Smooth muscle cell (in vitro differentiated cells): ENCODE data around the gene GFER. TPM values are rescaled to one million over a fixed set of nuclear protein-coding genes. Genes with fewer than 3 reads are reported as not detected.

Experiments used
- DNase-seq: peaks from one replicate; lab custom pipeline; 2025; ENCODE audit not compliant: unreplicated experiment; lab: John Stamatoyannopoulos, UW
- H2AFZ ChIP-seq: fragments of 200-600 bp; sonication (generic); 2 replicates; pipeline ENCODE4 v1.6.0; 2016; ENCODE audit warnings: antibody characterized with exemption, low read depth, mild to moderate bottlenecking
- H3F3A ChIP-seq: fragments of 200-600 bp; sonication (generic); 2 replicates; pipeline ENCODE4 v1.6.0; 2017; ENCODE audit warnings: antibody characterized with exemption, low read depth
- H3K27ac ChIP-seq: fragments of 200-600 bp; sonication (generic); 2 replicates; pipeline ENCODE4 v1.5.1; 2016; ENCODE audit warnings: low read depth, mild to moderate bottlenecking
- H3K27me3 ChIP-seq: fragments of 200-600 bp; sonication (generic); 2 replicates; pipeline ENCODE4 v1.6.1; 2016; ENCODE audit warnings: low read depth, mild to moderate bottlenecking
- H3K36me3 ChIP-seq: fragments of 200-600 bp; sonication (generic); 2 replicates; pipeline ENCODE4 v1.5.1; 2016; ENCODE audit warnings: low read depth
- H3K4me1 ChIP-seq: fragments of 200-600 bp; sonication (generic); 2 replicates; pipeline ENCODE4 v1.5.1; 2016; ENCODE audit warnings: low read depth
- H3K4me2 ChIP-seq: fragments of 200-600 bp; sonication (generic); 2 replicates; pipeline ENCODE4 v1.6.0; 2016; ENCODE audit warnings: mild to moderate bottlenecking
- H3K4me3 ChIP-seq: fragments of 200-600 bp; sonication (generic); 2 replicates; pipeline ENCODE4 v1.5.1; 2016; ENCODE audit warnings: mild to moderate bottlenecking
- H3K79me2 ChIP-seq: fragments of 200-600 bp; sonication (generic); 2 replicates; pipeline ENCODE4 v1.6.0; 2016; ENCODE audit warnings: low read depth, mild to moderate bottlenecking
- H3K9ac ChIP-seq: fragments of 200-600 bp; sonication (generic); 2 replicates; pipeline ENCODE4 v1.6.0; 2016; ENCODE audit warnings: low read depth
- H3K9me3 ChIP-seq: fragments of 200-600 bp; sonication (generic); replicated peaks from 2 replicates; pipeline ENCODE4 v1.5.1; 2016; ENCODE audit warnings: low read depth
- H4K20me1 ChIP-seq: fragments of 200-600 bp; sonication (generic); 2 replicates; pipeline ENCODE4 v1.6.0; 2016; ENCODE audit warnings: low read depth
- CTCF ChIP-seq: fragments of 200-600 bp; sonication (generic); IDR thresholded peaks from 2 replicates; pipeline ENCODE4 v1.5.1; 2017; ENCODE audit warnings: borderline replicate concordance, mild to moderate bottlenecking, antibody characterized with exemption; ENCODE audit not compliant: insufficient read depth, poor library complexity, severe bottlenecking
- WGBS: methylation state at CpG from one replicate; pipeline ENCODE4 v1.1.7; 2016; ENCODE audit warnings: low lambda C conversion rate; 5-methylcytosine and 5-hydroxymethylcytosine counted together
- polyA plus RNA-seq: library from polyadenylated mRNA; unstranded; fragments of >200 nt; fragmentation: Nextera tagmentation; extraction: Ambion mirVana; gene quantifications from 2 replicates; pipeline ENCODE4 v1.2.1, GENCODE V29; 2016
- total RNA-seq: library from RNA; depleted of rRNA; stranded (reverse); fragments of >200 nt; gene quantifications from 2 replicates; pipeline ENCODE4 v1.2.3, GENCODE V29; 2014

GFER gene
- total and polyA plus RNA-seq, 2 experiments from 2014 or later = 15.1 to 41.2 TPM

DNA sequence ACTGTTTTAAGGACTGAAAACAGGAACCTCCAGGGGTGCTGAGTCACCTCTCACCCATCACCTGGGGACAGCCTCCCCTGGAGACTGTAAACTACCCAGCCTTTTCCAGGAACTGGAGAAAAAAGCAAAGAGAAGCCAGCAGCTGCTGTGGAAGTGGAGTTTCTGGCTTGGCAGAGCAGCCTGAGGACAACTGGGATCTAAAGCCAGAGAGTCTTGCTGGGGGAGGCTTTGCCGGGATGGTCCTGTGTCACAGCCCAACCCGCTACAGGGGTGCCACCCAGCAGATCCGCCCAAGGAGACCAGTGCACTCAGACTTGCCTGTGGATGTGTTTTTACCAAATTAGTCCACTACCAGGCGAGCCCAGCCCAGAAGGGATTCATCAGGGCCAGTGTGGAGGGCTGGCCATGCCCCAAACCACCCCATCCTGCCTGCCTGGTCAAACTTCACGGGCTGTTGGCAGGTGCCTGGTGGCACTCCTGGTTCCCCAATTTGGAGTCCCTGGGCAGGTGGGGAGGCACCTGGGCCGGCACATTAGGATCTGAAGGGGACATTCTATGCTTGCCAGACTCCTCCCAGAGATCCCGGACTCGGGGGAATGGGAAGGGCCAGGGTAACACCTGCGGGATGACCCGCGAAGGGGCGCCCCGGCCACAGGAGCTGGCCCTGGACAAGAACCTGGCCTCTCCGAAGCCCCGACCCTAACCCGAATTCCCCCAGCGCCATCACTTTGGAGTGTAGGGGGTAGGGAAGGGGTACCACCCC is 41.8 kb upstream of the GFER start:
- Histone ChIP-seq H3K79me2 (no peaks in the 10 kb centered on the region), H3K4me3 (peak overlapping the region; percentile 82), H4K20me1 (no peaks in the 10 kb centered on the region), H3K27me3 (no peaks in the 10 kb centered on the region), H3K4me1 (peaks cover 7% of the 10 kb centered on the region), H3K4me2 (peak overlapping the region; percentile 97), H3K27ac (no peak overlapping the region), H3F3A (no peaks in the 10 kb centered on the region), H2AFZ (peak overlapping the region; percentile 92), H3K36me3 (no peaks in the 10 kb centered on the region), H3K9me3 (no peaks in the 10 kb centered on the region), H3K9ac (peak overlapping the region; percentile 72)
- no peak for TF ChIP-seq CTCF
- DNase-seq = no peak
- WGBS = 38% methylated on average over 17 of the region's 17 CpGs

DNA sequence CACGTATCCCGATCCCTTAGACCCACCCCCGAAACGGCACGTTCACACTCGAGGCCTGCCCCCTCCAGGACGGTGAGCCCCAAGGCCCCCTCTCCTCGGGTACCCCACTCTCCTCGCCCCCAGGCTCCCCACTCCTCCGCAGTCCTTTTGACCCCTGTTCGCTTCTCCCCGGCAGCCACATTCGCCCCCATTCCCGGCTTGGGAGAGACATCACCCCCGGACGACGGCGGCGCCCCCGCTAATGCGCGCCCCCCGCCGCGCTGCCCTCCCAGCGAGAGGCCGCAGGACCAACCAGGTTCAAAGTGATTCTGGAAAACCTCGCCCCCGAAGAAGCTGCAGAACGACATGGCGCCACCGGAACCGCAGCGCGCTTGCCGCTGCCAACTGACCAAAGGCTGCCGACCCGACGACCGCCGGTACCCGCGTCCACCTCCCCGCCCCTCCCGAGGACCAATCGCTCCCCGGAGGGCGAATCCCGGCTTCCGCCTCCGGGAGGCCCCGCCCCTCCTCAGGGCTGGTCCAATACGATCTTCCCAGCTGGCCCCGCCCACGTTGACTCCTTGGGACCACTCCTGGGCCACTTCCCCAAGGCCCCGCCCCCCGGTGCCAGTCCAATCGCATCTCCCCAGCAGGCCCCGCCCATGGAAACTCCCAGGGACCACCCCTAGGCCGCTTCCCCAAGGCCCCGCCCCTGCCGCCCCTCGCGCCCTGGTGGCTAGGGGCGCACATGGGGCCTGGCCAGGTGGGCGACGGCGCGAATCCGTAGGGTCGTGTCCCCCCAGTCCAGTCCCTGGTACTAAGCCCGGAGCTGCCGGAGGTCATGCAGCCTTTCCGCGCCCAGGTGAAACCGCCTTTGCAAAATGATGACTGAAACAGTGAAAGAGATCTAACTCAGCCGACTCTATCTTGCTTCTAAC is 40.9 kb upstream of the GFER start, which contains the start of gene MSRB1:
Gene MSRB1 (minus strand): TSS at position 390 of the 917 bp plus-strand sequence. CDS start 43 bp downstream, at position 347.
- Histone ChIP-seq H3K4me2 (peak within 1 kb of the TSS; percentile 97), H3K36me3 (no peaks in the 10 kb centered on the region), H3K9me3 (no peaks in the 10 kb centered on the region), H3K79me2 (no peaks in the 10 kb centered on the region), H3K4me3 (peak within 1 kb of the TSS; percentile 82), H3K4me1 (peaks cover 7% of the 10 kb centered on the region), H2AFZ (peak within 1 kb of the TSS; percentile 92), H3K9ac (peak within 1 kb of the TSS; percentile 72), H3F3A (no peaks in the 10 kb centered on the region), H4K20me1 (no peaks in the 10 kb centered on the region), H3K27me3 (no peaks in the 10 kb centered on the region), H3K27ac (peak within 1 kb of the TSS; percentile 21)
- DNase-seq = peak; percentile 96
- 12% methylated on average over 19 of the region's 77 CpGs for WGBS
- no peak for TF ChIP-seq CTCF

DNA sequence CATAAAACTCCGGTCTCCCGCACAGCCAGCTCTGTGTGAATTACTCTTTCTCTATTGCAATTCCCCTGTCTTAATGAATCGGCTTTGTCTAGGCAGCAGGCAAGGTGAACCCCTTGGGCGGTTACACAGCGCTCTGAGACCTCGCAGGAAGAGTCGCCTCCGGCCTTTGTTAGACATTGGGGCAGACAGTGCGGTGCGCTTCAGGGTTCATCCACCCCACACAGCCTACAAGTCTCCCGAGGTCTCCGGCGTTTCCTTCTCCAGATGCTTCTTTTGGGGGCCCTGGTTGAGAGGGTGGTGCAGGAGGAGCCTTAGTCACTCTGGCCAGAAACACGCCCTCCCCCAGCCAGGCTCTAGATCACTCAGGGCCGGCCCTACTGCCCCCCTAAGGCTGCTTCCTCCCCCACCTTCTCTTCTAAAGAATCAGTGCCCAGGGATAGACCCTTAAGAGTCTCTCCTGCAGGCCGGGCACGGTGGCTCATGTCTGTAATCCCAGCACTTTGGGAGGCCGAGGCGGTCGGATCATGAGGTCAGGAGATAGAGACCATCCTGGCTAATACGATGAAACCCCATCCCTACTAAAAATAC is 39.3 kb upstream of the GFER start:
- H3K27ac ChIP-seq = no peak overlapping the region
- 95% methylated on average over 21 of the region's 21 CpGs for WGBS

More for the DNA sequence above, 39.3 kb upstream of the GFER start:
- no peaks in the 10 kb centered on the region for H3K79me2 ChIP-seq
- H4K20me1 ChIP-seq = no peaks in the 10 kb centered on the region
- H3K4me2 ChIP-seq = no peak overlapping the region
- peaks cover 7% of the 10 kb centered on the region for H3K4me1 ChIP-seq
- H3K4me3 ChIP-seq = no peak overlapping the region
- no peaks in the 10 kb centered on the region for H3K9me3 ChIP-seq
- no peaks in the 10 kb centered on the region for H3K27me3 ChIP-seq
- H3K9ac ChIP-seq = no peak overlapping the region
- no peak for TF ChIP-seq CTCF
- no peak overlapping the region for H2AFZ ChIP-seq
- DNase-seq = no peak
- no peaks in the 10 kb centered on the region for H3F3A ChIP-seq
- H3K36me3 ChIP-seq = no peaks in the 10 kb centered on the region
